Measurements from ENCODE around the gene ANKDD1B.
"Not testable (repeated sequence)": the region's sequence is repeated elsewhere in the genome, so short reads cannot be mapped to it uniquely, and the experiment has no call there.

The ANKDD1B gene

GRCh38 chr5:75610201-75610600, 1.1 kb upstream of the ANKDD1B start:
- no peaks in the 10 kb centered on the region for H3K9me2 ChIP-seq (replicated peaks; ENCODE audit: insufficient read depth, low read length)
- no peak overlapping the region for H3K27ac ChIP-seq (ENCODE audit: low read depth, low read length)
- H3K9ac ChIP-seq (ENCODE audit: low read length): no peak overlapping the region
- H3K4me2 ChIP-seq (ENCODE audit: low read depth, low read length, poor library complexity, severe bottlenecking): no peak overlapping the region
- H3K79me2 ChIP-seq (ENCODE audit: insufficient read depth, low read length): no peaks in the 10 kb centered on the region
- no peak overlapping the region for H3K4me3 ChIP-seq (ENCODE audit: insufficient read depth, low read length, poor library complexity, severe bottlenecking)
- H3K36me3 ChIP-seq (ENCODE audit: low read length): no peaks in the 10 kb centered on the region
- TF ChIP-seq CTCF (IDR thresholded peaks at IDR 0.05; ENCODE audit: insufficient read depth, low read length, poor library complexity, severe bottlenecking): no peak
- no peak for TF ChIP-seq EZH2phosphoT487 (conservative IDR thresholded peaks at IDR 0.05; ENCODE audit: low read length)
- H4K20me1 ChIP-seq (ENCODE audit: low read depth, low read length): no peaks in the 10 kb centered on the region
- H2AFZ ChIP-seq (ENCODE audit: low read depth, low read length, severe bottlenecking): no peak overlapping the region
- no peaks in the 10 kb centered on the region for H3K9me3 ChIP-seq (ENCODE audit: insufficient read depth, low read length)
- H3K27me3 ChIP-seq (ENCODE audit: low read length): no peaks in the 10 kb centered on the region
- H3F3A ChIP-seq (ENCODE audit: insufficient read depth): no peaks in the 10 kb centered on the region

- not testable (repeated sequence) for H3K79me2 ChIP-seq (ENCODE audit: insufficient read depth, low read length); H3K9me3 ChIP-seq (ENCODE audit: insufficient read depth, low read length); H3K4me2 ChIP-seq (ENCODE audit: low read depth, low read length, poor library complexity, severe bottlenecking); H3K27ac ChIP-seq (ENCODE audit: low read depth, low read length); H3K4me3 ChIP-seq (ENCODE audit: insufficient read depth, low read length, poor library complexity, severe bottlenecking); H3K9ac ChIP-seq (ENCODE audit: low read length); H4K20me1 ChIP-seq (ENCODE audit: low read depth, low read length); H3K9me2 ChIP-seq (replicated peaks; ENCODE audit: insufficient read depth, low read length); H2AFZ ChIP-seq (ENCODE audit: low read depth, low read length, severe bottlenecking); H3K36me3 ChIP-seq (ENCODE audit: low read length); H3K27me3 ChIP-seq (ENCODE audit: low read length); H3F3A ChIP-seq (ENCODE audit: insufficient read depth)
Measured at GRCh38 chr5:75610859-75611310, 368 bp upstream of the ANKDD1B start.

GRCh38 chr5:75612226-75612569, 945 bp downstream of the ANKDD1B start:
- Histone ChIP-seq H3K79me2 (ENCODE audit: insufficient read depth, low read length) (no peaks in the 10 kb centered on the region), H3K27ac (ENCODE audit: low read depth, low read length) (no peak overlapping the region), H3F3A (ENCODE audit: insufficient read depth) (no peaks in the 10 kb centered on the region), H3K36me3 (ENCODE audit: low read length) (no peaks in the 10 kb centered on the region), H3K4me2 (ENCODE audit: low read depth, low read length, poor library complexity, severe bottlenecking) (no peak overlapping the region), H2AFZ (ENCODE audit: low read depth, low read length, severe bottlenecking) (no peak overlapping the region), H4K20me1 (ENCODE audit: low read depth, low read length) (no peaks in the 10 kb centered on the region), H3K9ac (ENCODE audit: low read length) (no peak overlapping the region), H3K4me3 (ENCODE audit: insufficient read depth, low read length, poor library complexity, severe bottlenecking) (no peak overlapping the region), H3K9me3 (ENCODE audit: insufficient read depth, low read length) (no peaks in the 10 kb centered on the region), H3K27me3 (ENCODE audit: low read length) (no peaks in the 10 kb centered on the region), H3K9me2 (replicated peaks; ENCODE audit: insufficient read depth, low read length) (no peaks in the 10 kb centered on the region)
- TF ChIP-seq CTCF (IDR thresholded peaks at IDR 0.05; ENCODE audit: insufficient read depth, low read length, poor library complexity, severe bottlenecking): no peak
- no peak for TF ChIP-seq EZH2phosphoT487 (conservative IDR thresholded peaks at IDR 0.05; ENCODE audit: low read length)

GRCh38 chr5:75612901-75613300, 1.6 kb downstream of the ANKDD1B start:
- Histone ChIP-seq H2AFZ (ENCODE audit: low read depth, low read length, severe bottlenecking) (no peak overlapping the region), H3K9ac (ENCODE audit: low read length) (no peak overlapping the region), H3K36me3 (ENCODE audit: low read length) (no peaks in the 10 kb centered on the region), H3K4me3 (ENCODE audit: insufficient read depth, low read length, poor library complexity, severe bottlenecking) (no peak overlapping the region), H3K4me2 (ENCODE audit: low read depth, low read length, poor library complexity, severe bottlenecking) (no peak overlapping the region), H3F3A (ENCODE audit: insufficient read depth) (no peaks in the 10 kb centered on the region), H3K27me3 (ENCODE audit: low read length) (no peaks in the 10 kb centered on the region), H3K79me2 (ENCODE audit: insufficient read depth, low read length) (no peaks in the 10 kb centered on the region), H4K20me1 (ENCODE audit: low read depth, low read length) (no peaks in the 10 kb centered on the region), H3K27ac (ENCODE audit: low read depth, low read length) (no peak overlapping the region), H3K9me3 (ENCODE audit: insufficient read depth, low read length) (no peaks in the 10 kb centered on the region), H3K9me2 (replicated peaks; ENCODE audit: insufficient read depth, low read length) (no peaks in the 10 kb centered on the region)
- TF ChIP-seq CTCF (IDR thresholded peaks at IDR 0.05; ENCODE audit: insufficient read depth, low read length, poor library complexity, severe bottlenecking): no peak
- TF ChIP-seq EZH2phosphoT487 (conservative IDR thresholded peaks at IDR 0.05; ENCODE audit: low read length): no peak

Measured in SU-DHL-6 (cell line).